Nephron (organoid): ENCODE data around the gene PLCB1.

Experiments used
- H3K27ac Mint-ChIP-seq, 3 experiments: 2 replicates each; pipeline ENCODE4 v1.8.0; 2020; ENCODE audit warnings: mixed read lengths in 3 of 3, mild to moderate bottlenecking in 2 of 3, moderate library complexity in 1 of 3
- H3K27me3 Mint-ChIP-seq: 2 replicates; pipeline ENCODE4 v1.8.0; 2021; ENCODE audit warnings: low read depth, mild to moderate bottlenecking, moderate library complexity, mixed read lengths
- H3K36me3 Mint-ChIP-seq: 2 replicates; pipeline ENCODE4 v1.8.0; 2020; ENCODE audit warnings: low read depth, mixed read lengths
- H3K4me1 Mint-ChIP-seq: 2 replicates; pipeline ENCODE4 v1.8.0; 2020; ENCODE audit warnings: mixed read lengths
- H3K4me3 Mint-ChIP-seq, 3 experiments: 2 replicates each; pipeline ENCODE4 v1.8.0; 2020; ENCODE audit warnings: mild to moderate bottlenecking in 3 of 3, mixed read lengths in 3 of 3, moderate library complexity in 2 of 3
- H3K9me3 Mint-ChIP-seq: 2 replicates; pipeline ENCODE4 v1.8.0; 2020; ENCODE audit warnings: mixed read lengths
- TF ChIP-seq, protein P1 (sequence below), 3 experiments: fragments of 200-600 bp; sonication (generic); IDR thresholded peaks; one replicate each; pipeline ENCODE4 v1.5.0; 2021; ENCODE audit warnings: antibody characterized with exemption in 3 of 3; ENCODE audit not compliant: unreplicated experiment in 3 of 3

The PLCB1 gene

DNA sequence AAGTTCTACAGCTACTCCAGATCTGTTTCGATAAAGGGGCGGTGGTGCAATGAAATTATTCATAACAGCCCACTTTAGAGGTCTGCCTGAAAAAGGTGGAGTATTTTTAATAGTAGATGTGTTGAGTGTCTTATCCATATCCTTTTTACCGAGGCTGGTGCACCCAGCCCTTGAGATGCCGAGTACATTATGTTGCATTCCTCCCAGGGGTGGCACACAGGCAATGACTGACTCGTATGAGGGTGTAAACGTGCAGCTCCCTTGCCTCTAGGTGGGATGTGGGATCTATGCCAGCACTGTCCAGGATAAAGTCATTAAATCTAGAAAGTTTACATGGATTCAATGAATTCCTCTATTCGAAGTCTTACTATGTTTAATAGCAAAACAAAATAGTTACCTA is 355.6 kb downstream of the PLCB1 start:
- Mint-ChIP-seq H3K4me1 (peaks cover 13% of the 10 kb centered on the region), H3K36me3 (no peaks in the 10 kb centered on the region), H3K27ac (no peak overlapping the region), H3K9me3 (peaks cover 9% of the 10 kb centered on the region), H3K27me3 (no peaks in the 10 kb centered on the region), H3K4me3 (no peak overlapping the region)
- TF ChIP-seq, protein P1, sequence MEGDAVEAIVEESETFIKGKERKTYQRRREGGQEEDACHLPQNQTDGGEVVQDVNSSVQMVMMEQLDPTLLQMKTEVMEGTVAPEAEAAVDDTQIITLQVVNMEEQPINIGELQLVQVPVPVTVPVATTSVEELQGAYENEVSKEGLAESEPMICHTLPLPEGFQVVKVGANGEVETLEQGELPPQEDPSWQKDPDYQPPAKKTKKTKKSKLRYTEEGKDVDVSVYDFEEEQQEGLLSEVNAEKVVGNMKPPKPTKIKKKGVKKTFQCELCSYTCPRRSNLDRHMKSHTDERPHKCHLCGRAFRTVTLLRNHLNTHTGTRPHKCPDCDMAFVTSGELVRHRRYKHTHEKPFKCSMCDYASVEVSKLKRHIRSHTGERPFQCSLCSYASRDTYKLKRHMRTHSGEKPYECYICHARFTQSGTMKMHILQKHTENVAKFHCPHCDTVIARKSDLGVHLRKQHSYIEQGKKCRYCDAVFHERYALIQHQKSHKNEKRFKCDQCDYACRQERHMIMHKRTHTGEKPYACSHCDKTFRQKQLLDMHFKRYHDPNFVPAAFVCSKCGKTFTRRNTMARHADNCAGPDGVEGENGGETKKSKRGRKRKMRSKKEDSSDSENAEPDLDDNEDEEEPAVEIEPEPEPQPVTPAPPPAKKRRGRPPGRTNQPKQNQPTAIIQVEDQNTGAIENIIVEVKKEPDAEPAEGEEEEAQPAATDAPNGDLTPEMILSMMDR (IDR thresholded peaks at IDR 0.05; ENCODE audit: unreplicated experiment in 3 of 3): no peak

DNA sequence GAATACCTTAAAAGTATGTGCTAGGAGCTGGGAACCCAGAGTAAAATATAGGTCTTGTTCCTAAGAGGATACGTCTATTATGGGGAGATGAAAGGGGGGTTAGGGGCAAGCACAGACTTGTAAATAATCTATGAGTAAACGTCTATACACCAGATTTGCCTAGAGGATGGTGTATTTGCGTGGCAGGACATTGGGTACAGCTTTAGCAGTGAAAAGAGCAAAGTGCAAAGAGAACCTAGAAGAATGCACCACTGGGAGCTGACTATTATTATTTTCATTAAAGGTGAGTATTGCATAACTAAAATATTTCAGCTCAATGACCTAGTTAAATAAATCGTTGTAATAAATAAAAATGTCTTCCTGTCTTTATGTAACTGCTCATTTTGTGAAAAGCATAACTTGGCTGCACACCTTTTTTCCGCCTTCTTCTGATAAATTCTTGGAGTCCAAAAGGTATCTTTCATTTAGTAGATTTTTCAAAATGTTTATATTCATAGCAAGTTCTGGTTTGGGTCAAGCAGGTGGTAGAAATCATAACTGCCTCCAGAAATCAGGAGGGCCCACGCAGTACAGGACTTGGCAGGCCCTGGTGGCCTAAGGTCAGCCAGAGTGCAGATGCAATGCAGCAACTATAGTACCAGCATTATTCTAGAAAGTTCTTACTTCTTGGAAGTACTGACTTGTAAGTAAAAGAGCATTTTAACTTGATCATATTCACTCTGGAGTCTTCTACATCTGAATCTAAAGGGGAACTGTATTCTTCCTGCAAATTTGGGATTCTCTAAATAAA is 357.2 kb downstream of the PLCB1 start:
- Mint-ChIP-seq H3K27me3 (no peaks in the 10 kb centered on the region), H3K36me3 (no peaks in the 10 kb centered on the region), H3K4me3 (no peak overlapping the region), H3K27ac (peak overlapping the region in 1 of 3 experiments; percentile 54), H3K9me3 (peaks cover 9% of the 10 kb centered on the region), H3K4me1 (peaks cover 13% of the 10 kb centered on the region)
- TF ChIP-seq, protein P1 (IDR thresholded peaks at IDR 0.05; ENCODE audit: unreplicated experiment in 3 of 3): no peak

DNA sequence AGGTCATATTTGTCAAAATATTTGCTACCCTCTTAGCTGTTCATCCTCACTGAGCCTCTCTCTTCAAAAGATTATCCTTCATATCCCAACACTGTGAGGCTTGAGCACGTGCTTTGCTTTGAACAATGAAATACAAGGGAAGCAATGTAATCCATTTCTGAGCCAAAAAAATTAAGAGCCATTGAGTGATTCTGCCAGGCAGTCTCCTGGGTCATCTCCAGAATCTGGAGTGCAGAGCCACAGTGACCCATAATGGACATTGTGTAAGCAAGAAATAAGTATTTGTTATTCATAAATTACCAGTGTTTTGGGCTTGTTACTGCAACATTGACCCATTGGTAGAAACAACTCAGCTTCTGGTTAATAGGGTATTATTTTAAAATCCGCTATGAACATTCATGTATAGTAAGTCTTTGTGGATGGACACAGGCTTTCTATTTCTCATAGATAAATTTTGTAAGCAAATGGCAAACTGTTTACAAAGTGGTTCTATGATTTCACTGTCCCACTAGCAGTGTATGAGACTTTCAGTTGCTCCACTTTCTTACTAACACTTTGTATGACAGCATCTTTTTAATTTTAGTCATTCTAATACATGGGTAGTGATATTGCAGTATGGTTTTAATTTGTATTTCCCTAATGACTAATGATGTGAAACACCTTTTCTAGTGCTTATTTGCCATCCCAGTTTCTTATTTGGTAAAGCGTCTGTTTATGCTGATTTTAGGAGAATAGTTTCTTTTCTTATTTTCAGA is 358.2 kb downstream of the PLCB1 start:
- TF ChIP-seq, protein P1 (IDR thresholded peaks at IDR 0.05; ENCODE audit: unreplicated experiment in 3 of 3): no peak
- Mint-ChIP-seq H3K9me3 (peaks cover 6% of the 10 kb centered on the region), H3K4me3 (no peak overlapping the region), H3K4me1 (peaks cover 13% of the 10 kb centered on the region), H3K27ac (peak overlapping the region in 1 of 3 experiments; percentile 54), H3K36me3 (no peaks in the 10 kb centered on the region), H3K27me3 (no peaks in the 10 kb centered on the region)

DNA sequence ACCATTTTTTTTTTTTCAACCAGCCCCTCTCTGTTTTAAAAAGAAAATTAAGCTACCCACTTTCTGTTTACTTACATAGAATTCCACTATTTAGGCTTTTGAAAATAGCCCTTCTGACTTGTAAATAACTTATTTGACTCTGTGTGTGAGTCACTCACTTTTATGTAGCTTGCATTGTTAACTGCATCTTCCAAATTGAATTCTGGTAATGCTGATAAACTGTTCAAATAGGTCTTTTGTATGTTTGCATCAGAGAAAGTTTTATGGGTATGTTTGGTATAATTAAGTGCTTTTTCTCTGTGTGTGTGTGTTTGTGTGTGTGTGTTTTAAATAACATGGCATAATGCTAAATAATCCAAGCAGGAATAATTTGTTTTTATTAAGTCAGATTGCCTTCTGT is 360.1 kb downstream of the PLCB1 start:
- Mint-ChIP-seq H3K4me1 (peaks cover 13% of the 10 kb centered on the region), H3K4me3 (no peak overlapping the region), H3K36me3 (no peaks in the 10 kb centered on the region), H3K9me3 (no peaks in the 10 kb centered on the region), H3K27ac (no peak overlapping the region), H3K27me3 (no peaks in the 10 kb centered on the region)
- TF ChIP-seq, protein P1 (IDR thresholded peaks at IDR 0.05; ENCODE audit: unreplicated experiment in 3 of 3): no peak

DNA sequence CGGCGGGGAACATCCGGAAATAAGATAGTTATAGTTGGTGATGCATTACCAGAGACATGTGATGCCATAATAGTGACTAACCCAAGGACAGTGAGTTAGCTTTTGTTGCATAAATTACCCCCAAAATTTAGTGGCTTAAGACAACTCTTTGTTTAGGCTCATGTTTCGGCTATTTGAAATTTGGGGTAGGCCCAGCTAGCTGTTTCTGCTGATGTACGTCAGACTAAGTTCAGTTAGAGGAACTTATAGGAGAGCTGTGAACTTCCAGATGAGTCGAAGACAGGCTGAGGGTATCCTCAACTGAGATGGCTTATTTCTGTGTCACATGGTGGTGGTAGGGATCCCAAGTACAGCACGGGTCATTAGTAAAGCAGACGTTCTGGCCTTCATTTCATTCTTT is 366.5 kb downstream of the PLCB1 start:
- Mint-ChIP-seq H3K9me3 (no peaks in the 10 kb centered on the region), H3K27ac (no peak overlapping the region), H3K27me3 (no peaks in the 10 kb centered on the region), H3K36me3 (no peaks in the 10 kb centered on the region), H3K4me3 (no peak overlapping the region), H3K4me1 (no peaks in the 10 kb centered on the region)
- TF ChIP-seq, protein P1 (IDR thresholded peaks at IDR 0.05; ENCODE audit: unreplicated experiment in 3 of 3): no peak
